D341Med (cell line): Measurements from ENCODE around the gene ALPG.
"Not testable (repeated sequence)": the region's sequence is repeated elsewhere in the genome, so short reads cannot be mapped to it uniquely, and the experiment has no call there.

Experiments used
- DNase-seq: peaks from one replicate; pipeline ENCODE4 v3.0.0; 2012; ENCODE audit warnings: low spot score

ALPG gene

DNA sequence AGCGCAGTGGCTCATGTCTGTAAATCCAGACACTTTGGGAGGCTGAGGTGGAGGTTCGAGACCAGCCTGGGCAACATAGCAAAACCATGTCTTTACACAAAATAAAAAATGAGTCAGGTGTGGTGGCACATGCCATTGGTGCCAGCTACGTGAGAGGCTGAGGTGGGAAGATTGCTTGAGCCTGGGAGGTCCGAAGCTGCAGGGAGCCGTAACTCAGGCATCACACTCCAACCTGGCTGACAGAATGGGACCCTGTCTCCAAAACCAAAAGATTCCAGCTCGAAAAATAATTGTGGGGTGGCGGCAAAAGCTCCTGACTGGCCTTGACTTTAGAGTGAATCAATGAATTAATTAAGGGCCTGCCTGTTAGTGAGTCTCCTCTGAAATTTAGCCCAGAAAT, 29.3 kb upstream of the ALPG start:
- no peak for DNase-seq

DNA sequence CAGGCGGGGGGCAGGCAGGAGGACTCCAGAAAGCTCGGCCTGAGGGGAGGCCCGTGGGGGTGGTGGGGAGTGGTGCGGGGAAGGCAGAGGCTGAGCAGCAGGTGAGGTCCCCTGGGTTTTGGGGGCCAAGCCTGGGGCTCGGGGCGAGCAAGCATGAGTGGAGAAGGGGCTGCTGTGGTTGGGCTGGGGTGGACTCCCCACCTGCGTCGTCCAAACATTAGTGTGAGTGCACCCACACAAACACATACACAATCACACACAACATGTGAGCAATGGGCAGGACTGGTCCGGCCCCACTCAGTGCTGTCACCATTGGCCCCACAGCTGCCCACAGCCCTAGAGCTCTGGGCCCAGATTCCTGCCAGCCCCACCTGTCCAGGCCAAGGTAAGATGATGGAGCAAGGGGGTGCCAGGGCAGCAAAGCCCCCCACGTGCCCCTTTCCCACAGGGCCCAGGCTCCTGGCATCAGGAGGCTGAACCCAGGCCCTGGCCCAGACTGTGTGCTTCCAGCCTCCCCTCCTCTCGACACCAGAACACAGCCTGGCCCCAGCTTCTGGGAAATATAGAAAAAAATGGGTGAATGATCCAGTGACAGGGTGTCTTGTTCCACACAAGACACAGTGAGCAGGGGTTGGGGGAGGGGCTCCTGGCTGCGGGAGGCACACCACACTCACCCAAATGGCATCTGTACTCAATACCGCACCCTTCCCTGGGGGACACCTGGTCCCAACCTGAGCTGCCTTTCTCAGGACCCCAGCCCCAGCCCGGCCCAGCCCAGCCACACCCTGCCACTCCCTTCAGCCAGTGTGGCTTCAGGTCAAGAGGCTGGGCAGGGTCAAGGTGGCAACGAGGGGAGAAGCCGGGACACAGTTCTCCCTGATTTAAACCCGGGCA, 28.6 kb upstream of the ALPG start:
- DNase-seq, result no peak

DNA sequence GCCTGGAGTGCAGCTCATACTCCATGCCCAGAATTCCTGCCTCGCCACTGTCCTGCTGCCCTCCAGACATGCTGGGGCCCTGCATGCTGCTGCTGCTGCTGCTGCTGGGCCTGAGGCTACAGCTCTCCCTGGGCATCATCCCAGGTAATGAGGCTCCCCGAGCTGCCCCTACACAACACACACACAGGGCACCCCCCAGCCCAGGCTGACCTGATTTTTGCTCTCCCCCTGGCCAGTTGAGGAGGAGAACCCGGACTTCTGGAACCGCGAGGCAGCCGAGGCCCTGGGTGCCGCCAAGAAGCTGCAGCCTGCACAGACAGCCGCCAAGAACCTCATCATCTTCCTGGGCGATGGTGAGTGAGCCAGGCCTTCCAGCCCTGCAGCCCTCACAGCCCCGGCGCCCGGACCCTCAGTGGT, 27.9 kb upstream of the ALPG start, which contains the start of gene ALPP:
Gene ALPP (plus strand): TSS at position 17 of the 417 bp plus-strand sequence. CDS start 52 bp downstream, at position 69.
- not testable (repeated sequence) for DNase-seq

DNA sequence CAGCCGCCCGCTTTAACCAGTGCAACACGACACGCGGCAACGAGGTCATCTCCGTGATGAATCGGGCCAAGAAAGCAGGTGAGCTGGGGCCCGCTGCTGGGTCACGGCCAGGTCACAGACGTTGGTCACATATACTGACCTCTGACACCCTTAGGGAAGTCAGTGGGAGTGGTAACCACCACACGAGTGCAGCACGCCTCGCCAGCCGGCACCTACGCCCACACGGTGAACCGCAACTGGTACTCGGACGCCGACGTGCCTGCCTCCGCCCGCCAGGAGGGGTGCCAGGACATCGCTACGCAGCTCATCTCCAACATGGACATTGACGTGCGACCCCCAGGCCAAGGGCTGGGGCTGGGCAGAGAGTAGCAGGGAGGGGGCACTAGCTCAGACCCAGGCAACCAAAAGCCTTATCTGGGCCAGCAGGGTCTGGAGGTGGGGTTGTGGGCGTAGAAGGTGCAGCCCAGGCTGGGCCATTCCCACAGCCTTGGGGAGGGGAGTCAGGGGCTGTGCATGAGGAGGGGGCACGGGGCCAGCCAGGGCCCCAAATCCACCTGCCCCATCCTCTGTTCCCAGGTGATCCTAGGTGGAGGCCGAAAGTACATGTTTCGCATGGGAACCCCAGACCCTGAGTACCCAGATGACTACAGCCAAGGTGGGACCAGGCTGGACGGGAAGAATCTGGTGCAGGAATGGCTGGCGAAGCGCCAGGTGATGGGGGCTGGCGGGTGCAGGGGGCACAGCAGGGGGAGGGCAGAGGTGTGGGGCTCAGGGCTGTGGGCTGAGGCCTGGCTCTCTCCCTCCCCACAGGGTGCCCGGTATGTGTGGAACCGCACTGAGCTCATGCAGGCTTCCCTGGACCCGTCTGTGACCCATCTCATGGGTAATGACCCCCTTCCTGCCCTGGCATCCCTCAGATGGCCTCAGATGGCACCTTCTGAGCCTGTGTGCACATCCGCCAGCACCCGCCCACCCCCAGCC, 26.7 kb upstream of the ALPG start:
- not testable (repeated sequence) for DNase-seq

DNA sequence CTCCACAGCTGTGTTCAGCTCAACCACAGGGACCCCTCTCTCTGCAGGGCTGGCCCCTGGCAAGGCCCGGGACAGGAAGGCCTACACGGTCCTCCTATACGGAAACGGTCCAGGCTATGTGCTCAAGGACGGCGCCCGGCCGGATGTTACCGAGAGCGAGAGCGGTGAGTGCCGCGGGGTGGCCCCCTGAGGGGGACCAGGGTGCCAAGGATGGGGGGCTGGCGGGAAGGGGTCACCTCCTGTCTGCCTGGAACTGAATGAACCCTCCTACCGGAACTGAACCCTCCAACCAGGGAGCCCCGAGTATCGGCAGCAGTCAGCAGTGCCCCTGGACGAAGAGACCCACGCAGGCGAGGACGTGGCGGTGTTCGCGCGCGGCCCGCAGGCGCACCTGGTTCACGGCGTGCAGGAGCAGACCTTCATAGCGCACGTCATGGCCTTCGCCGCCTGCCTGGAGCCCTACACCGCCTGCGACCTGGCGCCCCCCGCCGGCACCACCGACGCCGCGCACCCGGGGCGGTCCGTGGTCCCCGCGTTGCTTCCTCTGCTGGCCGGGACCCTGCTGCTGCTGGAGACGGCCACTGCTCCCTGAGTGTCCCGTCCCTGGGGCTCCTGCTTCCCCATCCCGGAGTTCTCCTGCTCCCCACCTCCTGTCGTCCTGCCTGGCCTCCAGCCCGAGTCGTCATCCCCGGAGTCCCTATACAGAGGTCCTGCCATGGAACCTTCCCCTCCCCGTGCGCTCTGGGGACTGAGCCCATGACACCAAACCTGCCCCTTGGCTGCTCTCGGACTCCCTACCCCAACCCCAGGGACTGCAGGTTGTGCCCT, 25.2 kb upstream of the ALPG start:
- DNase-seq, result not testable (repeated sequence)

DNA sequence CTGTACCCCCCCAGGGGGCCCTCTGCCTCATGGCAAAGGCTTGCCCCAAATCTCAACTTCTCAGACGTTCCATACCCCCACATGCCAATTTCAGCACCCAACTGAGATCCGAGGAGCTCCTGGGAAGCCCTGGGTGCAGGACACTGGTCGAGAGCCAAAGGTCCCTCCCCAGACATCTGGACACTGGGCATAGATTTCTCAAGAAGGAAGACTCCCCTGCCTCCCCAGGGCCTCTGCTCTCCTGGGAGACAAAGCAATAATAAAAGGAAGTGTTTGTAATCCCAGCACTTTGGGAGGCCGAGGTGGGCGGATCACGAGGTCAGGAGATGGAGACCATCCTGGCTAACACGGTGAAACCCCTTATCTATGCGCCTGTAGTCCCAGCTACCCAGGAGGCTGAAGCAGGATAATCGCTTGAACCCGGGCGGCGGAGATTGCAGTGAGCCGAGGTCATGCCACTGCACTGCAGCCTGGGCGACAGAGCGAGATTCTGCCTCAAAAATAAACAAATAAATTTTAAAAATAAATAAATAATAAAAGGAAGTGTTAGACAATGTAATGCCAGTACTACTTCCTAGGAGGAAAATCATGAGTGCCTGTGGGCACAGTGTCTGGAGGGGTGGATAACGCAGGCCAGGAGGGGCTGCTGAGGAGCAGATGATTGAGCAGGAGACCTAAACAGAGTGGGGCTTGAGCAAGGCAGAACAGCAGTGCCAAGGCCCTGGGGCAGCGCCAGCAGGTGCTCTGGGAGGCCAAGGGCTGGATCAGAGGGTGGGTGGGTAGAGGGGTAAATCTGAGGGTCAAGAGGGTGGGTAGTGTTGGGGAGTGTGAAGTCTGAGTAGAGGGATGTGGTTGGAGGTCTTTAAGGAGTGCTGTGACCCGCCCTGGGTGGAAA, 24.1 kb upstream of the ALPG start:
- DNase-seq, result no peak

DNA sequence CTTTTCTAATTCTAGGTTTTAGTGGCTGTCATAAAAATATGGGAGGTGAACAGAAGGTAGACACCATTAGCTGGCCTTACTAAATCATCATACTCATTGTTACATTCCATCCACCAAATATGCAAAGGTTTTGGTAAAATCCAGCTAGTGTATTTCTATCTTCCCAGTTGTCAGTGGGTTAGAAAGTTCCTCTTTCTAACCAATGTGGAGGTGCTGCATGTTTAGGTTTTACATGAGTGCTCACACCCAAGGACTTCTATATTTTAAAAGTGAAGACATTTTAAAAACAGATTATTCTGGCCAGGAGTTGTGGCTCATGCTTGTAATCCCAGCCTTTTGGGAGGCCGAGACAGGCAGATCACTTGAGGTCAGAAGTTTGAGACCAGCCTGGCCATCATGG, 22.2 kb upstream of the ALPG start:
- DNase-seq, result no peak

DNA sequence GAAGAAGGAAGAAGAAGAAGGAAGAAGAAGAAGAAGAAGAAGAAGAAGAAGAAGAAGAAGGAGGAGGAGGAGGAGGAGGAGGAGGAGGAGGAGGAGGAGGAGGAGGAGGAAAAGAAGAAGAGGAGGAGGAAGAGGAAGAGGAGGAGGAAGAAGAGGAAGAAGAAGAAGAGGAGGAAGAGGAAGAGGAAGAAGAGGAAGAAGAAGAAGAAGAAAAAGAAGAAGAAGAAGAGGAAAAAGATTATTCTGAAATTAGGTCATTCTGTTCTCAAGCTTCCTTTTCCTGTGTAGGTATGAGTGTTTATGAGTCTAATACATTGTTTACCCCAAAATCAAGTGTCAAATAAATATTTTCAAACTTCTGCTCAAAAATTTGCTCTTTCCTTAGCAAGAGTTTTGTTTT, 21.6 kb upstream of the ALPG start:
- not testable (repeated sequence) for DNase-seq

DNA sequence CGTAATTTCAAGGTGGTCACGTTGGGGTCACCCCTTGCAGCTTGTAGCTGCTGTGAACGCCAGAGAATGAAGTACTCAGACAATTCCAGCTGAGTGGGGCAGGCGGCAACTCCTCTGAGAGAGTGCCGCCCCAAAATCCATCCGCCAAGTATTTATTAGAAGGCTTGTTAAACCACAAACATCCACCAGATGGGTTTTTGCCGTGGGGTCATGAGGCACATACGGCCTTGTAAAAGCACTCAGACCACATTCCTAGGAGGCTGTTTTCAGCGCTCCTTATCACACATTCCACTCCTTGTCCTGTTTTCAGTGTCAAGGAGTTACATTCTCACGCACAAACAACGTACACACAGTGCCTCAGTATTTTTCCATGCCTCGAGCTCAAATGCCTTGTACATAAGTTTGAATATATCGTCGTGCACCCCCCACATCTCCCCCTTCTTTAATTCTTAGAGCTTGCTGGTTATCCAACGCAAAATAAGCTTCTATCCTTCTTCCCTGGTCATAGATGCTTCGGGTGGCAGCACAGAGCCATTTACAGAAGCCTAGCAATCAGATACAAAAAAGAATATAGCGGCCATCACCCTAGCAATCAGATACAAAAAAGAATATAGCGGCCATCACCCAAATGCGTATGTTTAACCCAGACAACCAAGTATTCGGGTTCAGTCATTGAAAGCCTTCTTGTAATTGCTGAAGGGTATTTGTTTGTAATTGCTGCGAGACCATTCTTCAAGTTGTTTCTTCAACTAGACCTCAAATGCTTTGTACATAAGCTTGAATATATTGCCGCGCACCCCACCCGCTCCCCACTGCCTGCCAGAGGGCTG, 20.8 kb upstream of the ALPG start:
- no peak for DNase-seq

DNA sequence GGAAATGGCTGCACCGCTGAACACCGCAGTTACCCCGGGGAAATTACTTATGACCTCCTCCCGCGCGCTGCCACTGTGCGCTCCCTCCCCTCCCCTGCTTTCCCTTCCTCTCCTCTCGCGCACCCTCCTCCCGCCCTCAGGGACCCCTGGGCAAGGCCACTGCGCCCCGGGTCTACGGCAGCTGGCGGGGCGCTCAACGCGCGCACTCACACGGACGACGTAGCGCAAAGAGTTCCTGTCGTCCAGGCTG, 20.2 kb upstream of the ALPG start:
- DNase-seq, result no peak

DNA sequence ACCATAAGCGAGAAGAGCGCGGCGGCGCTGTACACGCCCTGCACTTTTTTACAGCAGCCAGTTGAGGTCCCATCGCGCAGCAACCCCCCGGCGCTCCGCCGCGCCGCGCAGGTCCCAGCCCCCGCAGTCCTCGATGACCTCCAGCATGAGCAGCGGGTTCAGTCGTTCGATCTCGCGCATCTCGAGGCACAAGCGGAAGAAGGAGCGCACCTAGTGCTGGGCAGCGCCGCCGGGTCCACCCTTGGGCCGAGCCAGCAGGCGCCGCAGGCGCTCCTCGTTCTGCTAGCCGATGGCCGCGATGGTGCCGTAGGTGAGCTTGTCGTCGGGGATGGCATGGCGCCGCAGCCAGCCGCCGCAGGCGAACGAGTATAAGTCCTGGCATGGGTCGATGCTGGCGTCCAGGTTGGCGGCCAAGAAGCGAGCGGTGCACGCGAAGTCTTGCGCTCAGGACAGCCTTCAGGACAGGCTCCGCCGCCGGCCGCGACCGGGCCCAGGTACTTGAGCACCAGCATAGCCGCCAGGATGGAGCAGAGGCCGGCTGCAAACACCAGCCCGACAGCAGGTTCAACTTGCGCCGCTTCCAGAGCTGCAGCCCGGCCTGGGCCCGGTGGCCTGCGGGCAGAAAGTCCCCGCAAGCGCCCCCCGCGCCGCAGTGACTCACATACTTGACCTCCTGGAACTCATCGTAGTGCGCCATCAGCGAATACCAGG, 19.7 kb upstream of the ALPG start:
- no peak for DNase-seq

DNA sequence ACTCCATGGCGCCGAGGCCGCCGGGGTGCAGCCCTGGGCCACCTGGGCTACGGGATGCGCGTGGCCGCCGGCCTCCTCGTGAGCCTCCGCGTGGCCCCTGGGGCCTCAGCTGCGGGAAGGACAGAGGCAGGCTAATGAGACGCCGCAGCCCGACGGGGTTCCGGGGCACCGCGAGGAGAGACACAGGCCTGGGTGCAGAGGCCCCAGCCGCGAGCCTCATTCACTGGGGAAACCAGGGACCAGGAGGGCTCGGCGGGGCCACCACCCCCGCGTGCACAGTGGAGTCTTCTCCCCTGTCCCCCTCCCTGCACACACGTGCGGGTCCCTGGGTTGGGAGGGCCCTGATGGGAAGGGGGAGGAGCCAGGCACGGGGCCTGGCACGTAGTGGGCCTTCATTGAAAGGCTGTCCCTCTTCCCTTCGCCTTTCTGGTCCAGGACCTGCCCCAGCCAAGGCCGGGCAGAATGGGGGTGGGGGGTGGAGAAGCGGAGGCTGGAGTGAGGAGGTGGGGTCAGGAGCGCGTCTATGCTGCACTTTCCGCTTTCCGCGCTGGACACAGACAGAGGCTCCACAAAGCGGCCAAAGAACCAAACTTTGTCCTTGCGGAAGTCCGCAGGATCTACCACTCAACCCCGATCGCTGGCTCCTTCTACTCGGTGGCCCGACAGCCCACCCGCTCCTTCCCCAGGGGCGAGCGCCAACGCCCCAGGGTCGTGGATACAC, 19.0 kb upstream of the ALPG start:
- no peak for DNase-seq

DNA sequence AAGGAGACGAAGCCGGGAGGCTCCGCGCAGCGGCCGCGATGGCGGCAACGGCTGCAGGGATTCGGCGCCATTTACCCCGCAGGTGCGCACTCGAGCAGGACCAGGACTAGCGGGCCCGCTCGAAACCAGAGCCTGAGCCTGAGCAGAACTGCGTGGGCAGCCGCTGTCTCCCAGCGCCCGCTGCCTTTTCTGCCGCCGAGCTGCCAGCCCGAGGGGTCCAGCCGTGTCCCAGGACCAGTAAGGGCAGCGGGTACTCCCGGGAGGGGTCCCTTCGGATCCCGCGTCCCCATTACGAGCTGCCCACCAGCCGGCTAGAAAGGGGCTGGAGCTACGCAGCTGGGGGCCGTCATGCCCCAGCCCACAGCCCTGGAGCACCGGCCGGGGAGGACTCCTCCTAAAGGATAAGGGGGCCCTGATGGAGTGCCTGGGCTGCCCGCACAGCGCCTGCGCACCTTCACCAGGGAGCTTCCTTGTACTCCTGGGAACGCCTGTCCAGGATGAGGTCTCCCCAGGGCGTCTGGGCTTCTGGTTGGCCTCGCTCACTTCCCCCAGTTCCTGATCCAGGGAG, 18.2 kb upstream of the ALPG start:
- no peak for DNase-seq

DNA sequence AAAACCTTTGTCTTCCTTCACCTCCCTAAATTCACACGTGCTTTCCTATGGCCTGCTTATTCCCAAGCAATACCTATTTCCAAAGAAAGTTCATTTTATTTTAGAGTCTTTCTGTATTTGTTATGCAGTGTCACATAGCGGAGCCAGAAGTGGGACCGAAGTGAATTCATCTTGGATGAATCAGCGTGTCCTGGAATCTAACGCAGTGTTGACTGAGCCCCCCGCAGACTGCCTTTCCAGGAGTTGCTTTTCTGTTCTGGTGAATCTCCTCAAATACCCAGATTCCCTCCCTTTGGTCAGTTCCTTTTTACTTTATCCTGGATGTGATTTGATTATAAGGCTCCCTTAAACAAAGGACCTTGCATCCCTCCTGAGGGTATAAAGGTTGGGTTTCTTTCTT, 17.3 kb upstream of the ALPG start:
- DNase-seq, result no peak

DNA sequence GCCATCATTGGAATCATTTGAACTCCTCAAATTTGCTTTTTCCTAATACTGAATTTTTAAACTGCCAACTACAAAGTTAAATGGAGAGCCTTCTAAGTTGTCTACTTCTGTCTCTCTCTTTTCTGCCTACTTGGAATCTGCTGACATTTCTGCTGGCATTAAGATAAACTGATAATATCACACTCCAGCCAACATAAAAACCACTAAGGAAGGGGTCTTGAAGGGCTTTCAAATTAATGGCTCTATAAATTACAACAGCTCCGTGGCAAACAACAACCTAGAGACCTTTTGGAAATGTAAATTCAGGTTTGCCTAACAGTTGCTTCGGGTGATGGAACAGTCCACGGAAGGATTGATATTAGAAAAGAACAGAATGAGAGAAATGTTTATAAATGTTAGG, 16.0 kb upstream of the ALPG start:
- DNase-seq, result no peak

DNA sequence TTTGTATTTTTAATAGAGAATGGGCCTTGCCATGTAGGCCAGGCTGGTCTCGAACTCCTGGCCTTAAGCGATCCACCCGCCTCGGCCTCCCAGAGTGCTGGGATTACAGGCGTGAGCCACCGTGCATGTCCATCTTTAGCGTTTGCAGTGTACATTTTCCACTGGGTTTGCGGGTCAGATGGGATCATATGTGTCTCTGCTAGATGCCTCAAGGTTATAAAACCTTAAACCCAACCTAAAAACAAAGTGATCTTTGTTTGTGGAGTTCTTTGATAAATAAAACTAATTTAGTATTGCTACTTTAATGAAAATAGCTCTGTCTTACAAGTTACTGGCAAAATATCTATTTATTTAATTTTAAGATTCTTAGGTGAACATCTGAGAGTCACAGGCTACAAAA, 13.1 kb upstream of the ALPG start:
- DNase-seq, result no peak

DNA sequence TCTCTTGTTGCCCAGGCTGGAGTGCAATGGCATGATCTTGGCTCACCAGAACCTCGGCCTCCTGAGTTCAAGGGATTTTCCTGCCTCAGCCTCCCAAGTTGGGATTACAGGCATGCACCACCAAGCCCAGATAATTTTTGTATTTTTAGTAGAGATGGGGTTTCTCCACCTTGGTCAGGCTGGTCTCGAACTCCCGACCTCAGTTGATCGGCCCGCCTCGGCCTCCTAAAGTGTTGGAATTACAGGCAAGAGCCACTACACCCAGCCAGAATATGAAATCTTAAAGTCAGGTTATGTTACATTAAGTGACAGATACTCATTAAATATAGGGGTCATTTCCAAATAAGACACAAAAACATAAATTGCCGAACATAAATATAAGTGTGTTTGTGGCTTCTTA, 12.2 kb upstream of the ALPG start:
- DNase-seq, result not testable (repeated sequence)

DNA sequence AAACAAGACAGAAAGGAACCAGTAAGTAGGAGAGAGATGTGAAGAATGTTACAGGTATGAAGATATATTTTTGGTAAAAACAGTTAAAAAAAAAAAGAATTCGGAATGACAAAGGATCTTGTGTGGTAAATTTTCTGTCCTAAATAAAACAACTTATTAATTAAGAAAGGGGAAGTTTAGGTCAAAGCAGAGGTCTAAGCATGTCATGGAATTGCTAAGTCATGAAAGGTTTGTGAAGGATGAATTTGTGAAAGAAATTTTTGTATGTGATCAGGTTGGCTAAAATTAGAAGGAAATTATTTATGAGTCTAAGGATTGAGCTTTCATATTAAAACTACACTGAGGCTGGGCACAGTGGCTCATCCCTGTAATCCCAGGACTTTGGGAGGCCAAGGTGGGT, 11.1 kb upstream of the ALPG start:
- DNase-seq, result no peak

DNA sequence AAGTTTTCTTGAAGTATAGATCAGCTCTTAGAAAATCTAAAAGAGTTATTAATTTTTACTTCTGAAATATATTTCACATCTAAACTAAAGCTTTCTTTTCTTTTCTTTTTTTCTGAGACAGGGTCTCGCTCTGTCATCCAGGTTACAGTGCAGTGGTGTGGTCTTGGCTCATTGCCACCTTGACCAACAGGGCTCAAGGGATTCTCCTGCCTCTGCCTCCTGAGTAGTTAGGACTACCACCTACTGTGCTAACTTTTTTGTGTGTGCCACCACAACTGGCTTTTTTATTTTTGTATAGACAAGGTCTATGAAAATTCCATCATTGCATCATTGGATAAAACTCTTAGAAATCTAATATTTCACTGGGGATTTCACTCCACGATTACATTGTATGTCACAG, 10.0 kb upstream of the ALPG start:
- DNase-seq, result no peak
